Adrenal gland (tissue), 5 donors: ENCODE data around the gene FIP1L1.

ENCODE experiments used
- POLR2A ChIP-seq, 2 donors: fragments of 450-650 bp; IDR thresholded peaks; one replicate each; pipeline ENCODE4 v1.6.1; 2017; ENCODE audit warnings: antibody characterized with exemption in 2 of 2, mild to moderate bottlenecking in 2 of 2, moderate library complexity in 1 of 2
- TF ChIP-seq, protein P1 (sequence below), 6 experiments: fragments of 450-650 bp in 4 of 6; fragments of 200-600 bp in 2 of 6; sonication (generic) in 1 of 6; IDR thresholded peaks; 1 replicate in 5 of 6; 2 replicates in 1 of 6; pipeline versions ENCODE4 v1.5.1 to v1.8.0; 2016 to 2021; ENCODE audit warnings: antibody characterized with exemption in 6 of 6, mild to moderate bottlenecking in 2 of 6, moderate library complexity in 1 of 6
- donor health status: DM: no; HTN: no; CAD: no.

DNA sequence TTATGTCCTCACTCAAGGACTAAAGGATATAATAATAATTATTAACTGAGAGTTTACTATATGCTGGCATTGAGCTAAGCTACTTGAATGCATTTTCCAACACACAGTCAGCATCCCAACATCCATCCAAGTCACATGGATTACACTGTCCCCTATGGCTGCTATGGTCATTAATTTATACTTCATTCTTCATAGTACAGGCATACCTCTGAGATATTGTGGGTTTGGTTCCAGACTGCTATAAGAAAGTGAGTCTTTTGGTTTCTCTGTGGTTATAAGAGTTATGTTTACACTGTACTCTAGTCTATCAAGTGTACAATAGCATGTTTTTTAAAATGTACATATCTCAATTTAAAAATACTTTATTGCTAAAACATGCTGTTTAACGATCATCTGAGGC, 124.7 kb downstream of the FIP1L1 start:
- TF ChIP-seq, protein P1, sequence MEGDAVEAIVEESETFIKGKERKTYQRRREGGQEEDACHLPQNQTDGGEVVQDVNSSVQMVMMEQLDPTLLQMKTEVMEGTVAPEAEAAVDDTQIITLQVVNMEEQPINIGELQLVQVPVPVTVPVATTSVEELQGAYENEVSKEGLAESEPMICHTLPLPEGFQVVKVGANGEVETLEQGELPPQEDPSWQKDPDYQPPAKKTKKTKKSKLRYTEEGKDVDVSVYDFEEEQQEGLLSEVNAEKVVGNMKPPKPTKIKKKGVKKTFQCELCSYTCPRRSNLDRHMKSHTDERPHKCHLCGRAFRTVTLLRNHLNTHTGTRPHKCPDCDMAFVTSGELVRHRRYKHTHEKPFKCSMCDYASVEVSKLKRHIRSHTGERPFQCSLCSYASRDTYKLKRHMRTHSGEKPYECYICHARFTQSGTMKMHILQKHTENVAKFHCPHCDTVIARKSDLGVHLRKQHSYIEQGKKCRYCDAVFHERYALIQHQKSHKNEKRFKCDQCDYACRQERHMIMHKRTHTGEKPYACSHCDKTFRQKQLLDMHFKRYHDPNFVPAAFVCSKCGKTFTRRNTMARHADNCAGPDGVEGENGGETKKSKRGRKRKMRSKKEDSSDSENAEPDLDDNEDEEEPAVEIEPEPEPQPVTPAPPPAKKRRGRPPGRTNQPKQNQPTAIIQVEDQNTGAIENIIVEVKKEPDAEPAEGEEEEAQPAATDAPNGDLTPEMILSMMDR (IDR thresholded peaks at IDR 0.05), result no peak
- TF ChIP-seq POLR2A (IDR thresholded peaks at IDR 0.05), result no peak
